ENCODE measurements around the gene EGR1.

DNA sequence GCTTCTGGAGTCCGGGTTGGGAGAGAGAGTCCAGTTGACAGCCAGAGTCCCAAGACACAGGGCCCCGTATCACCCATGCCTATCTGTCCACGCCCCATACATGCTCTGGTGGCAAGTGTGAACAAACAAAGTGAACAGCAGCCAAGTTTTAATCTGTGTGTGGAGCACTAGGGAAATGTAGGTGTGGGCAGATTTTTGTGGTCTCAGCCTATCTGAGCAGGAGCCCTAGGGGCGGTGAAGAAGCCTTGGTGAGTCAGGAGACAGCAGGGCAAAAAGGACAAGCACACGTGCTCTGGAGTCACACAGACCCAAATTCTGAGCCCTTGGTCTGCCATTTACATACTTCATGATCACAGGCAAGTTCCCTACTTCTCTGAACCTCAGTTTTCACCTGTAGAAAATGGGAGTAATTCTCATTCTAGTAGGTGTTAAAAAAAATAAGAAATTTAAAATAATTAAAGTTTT, 23.2 kb downstream of the EGR1 start:
- TF ChIP-seq ELF4 (IDR thresholded peaks at IDR 0.05): no peak
- no peak for TF ChIP-seq L3MBTL2 (conservative IDR thresholded peaks at IDR 0.05)
- no peak for TF ChIP-seq SP1 (IDR thresholded peaks at IDR 0.05)
- TF ChIP-seq FOXK2 (IDR thresholded peaks at IDR 0.05): no peak
- TF ChIP-seq TARDBP (IDR thresholded peaks at IDR 0.05): no peak
- TF ChIP-seq HDGF (IDR thresholded peaks at IDR 0.05; ENCODE audit: borderline replicate concordance): no peak
- no peak for TF ChIP-seq LEF1 (IDR thresholded peaks at IDR 0.05; ENCODE audit: borderline replicate concordance)
- TF ChIP-seq FOXM1 (IDR thresholded peaks at IDR 0.05; ENCODE audit: borderline replicate concordance): no peak
- TF ChIP-seq BHLHE40 (IDR thresholded peaks at IDR 0.05; ENCODE audit: borderline replicate concordance): no peak

Data from HEK293T (cell line).